OCI-LY7 (cell line): ENCODE measurements around the gene SEC61A1.

Experiments
- CTCF ChIP-seq: fragments of 200-600 bp; sonication (generic); conservative IDR thresholded peaks from 2 replicates; pipeline ENCODE4 v1.5.1; 2014; ENCODE audit warnings: mild to moderate bottlenecking, antibody characterized with exemption, low read length, moderate library complexity, mixed read lengths
- EZH2phosphoT487 ChIP-seq: fragments of 200-600 bp; sonication (generic); IDR thresholded peaks from 2 replicates; pipeline ENCODE4 v1.6.1; 2018; ENCODE audit warnings: low read depth, borderline replicate concordance, mild to moderate bottlenecking, mixed run types, antibody characterized with exemption, low read length, moderate library complexity, mixed read lengths

- TF ChIP-seq CTCF (no peak), EZH2phosphoT487 (no peak)
Measured at GRCh38 chr3:128040041-128040440, 12.2 kb upstream of the SEC61A1 start.
